Hepatocyte (in vitro differentiated cells): ENCODE data around the gene SPDYE6. TPM values are rescaled to one million over a fixed set of nuclear protein-coding genes. Genes with fewer than 3 reads are reported as not detected.

ENCODE experiments used
- DNase-seq: peaks from one replicate; pipeline ENCODE4 v3.0.0-alpha.2; 2016; ENCODE audit warnings: low spot score
- H2AFZ ChIP-seq: fragments of 200-600 bp; sonication (generic); 2 replicates; pipeline ENCODE4 v1.6.0; 2016; ENCODE audit warnings: antibody characterized with exemption, mild to moderate bottlenecking
- H3K27ac ChIP-seq: fragments of 200-600 bp; sonication (generic); 2 replicates; pipeline ENCODE4 v1.5.1; 2016; ENCODE audit warnings: mild to moderate bottlenecking
- H3K27me3 ChIP-seq: fragments of 200-600 bp; sonication (generic); 2 replicates; pipeline ENCODE4 v1.6.1; 2016
- H3K36me3 ChIP-seq: fragments of 200-600 bp; sonication (generic); replicated peaks from 2 replicates; pipeline ENCODE4 v1.5.1; 2016; ENCODE audit warnings: low read depth; ENCODE audit not compliant: insufficient read depth
- H3K4me1 ChIP-seq: fragments of 200-600 bp; sonication (generic); 2 replicates; pipeline ENCODE4 v1.5.1; 2016; ENCODE audit warnings: mild to moderate bottlenecking, moderate library complexity; ENCODE audit not compliant: insufficient read depth
- H3K4me2 ChIP-seq: fragments of 200-600 bp; sonication (generic); 2 replicates; pipeline ENCODE4 v1.6.0; 2016
- H3K4me3 ChIP-seq: fragments of 200-600 bp; sonication (generic); 2 replicates; pipeline ENCODE4 v1.5.1; 2016; ENCODE audit warnings: mild to moderate bottlenecking
- H3K79me2 ChIP-seq: fragments of 200-600 bp; sonication (generic); 2 replicates; pipeline ENCODE4 v1.6.0; 2017; ENCODE audit warnings: mild to moderate bottlenecking
- H3K9me2 ChIP-seq: fragments of 200-600 bp; sonication (generic); replicated peaks from 2 replicates; pipeline ENCODE4 v1.6.0; 2017; ENCODE audit warnings: mild to moderate bottlenecking; ENCODE audit not compliant: insufficient read depth
- H3K9me3 ChIP-seq: fragments of 200-600 bp; sonication (generic); 2 replicates; pipeline ENCODE4 v1.5.1; 2016; ENCODE audit warnings: low read depth, mild to moderate bottlenecking
- H4K20me1 ChIP-seq: fragments of 200-600 bp; sonication (generic); 2 replicates; pipeline ENCODE4 v1.6.0; 2016; ENCODE audit warnings: mild to moderate bottlenecking; ENCODE audit not compliant: insufficient read depth, poor library complexity, severe bottlenecking
- EZH2 ChIP-seq: fragments of 200-600 bp; sonication (generic); IDR thresholded peaks from 2 replicates; pipeline ENCODE4 v1.6.1; 2016; ENCODE audit warnings: antibody characterized with exemption, mild to moderate bottlenecking, borderline replicate concordance
- EZH2phosphoT487 ChIP-seq: fragments of 200-600 bp; sonication (generic); IDR thresholded peaks from one replicate; pipeline ENCODE4 v1.6.1; 2018; ENCODE audit warnings: antibody characterized with exemption, mild to moderate bottlenecking, low read depth, moderate library complexity; ENCODE audit not compliant: unreplicated experiment, severe bottlenecking
- WGBS: methylation state at CpG from one replicate; pipeline ENCODE4 v1.1.6; 2016; ENCODE audit warnings: low lambda C conversion rate; ENCODE audit errors: missing lambda C conversion rate; 5-methylcytosine and 5-hydroxymethylcytosine counted together
- polyA plus RNA-seq: library from polyadenylated mRNA; unstranded; fragments of >200 nt; fragmentation: Nextera tagmentation; extraction: Ambion mirVana; gene quantifications from 2 replicates; pipeline ENCODE4 v1.2.1, GENCODE V29; 2016
- total RNA-seq: library from RNA; depleted of rRNA; stranded (reverse); fragments of >200 nt; gene quantifications from 2 replicates; pipeline ENCODE4 v1.2.3, GENCODE V29; 2014
- TF ChIP-seq, protein P1 (sequence below): fragments of 200-600 bp; sonication (generic); IDR thresholded peaks from 2 replicates; pipeline ENCODE4 v1.5.1; 2016; ENCODE audit warnings: antibody characterized with exemption, mild to moderate bottlenecking; ENCODE audit not compliant: poor library complexity

The SPDYE6 gene
- total and polyA plus RNA-seq, 2 experiments from 2014 or later = 0.68 TPM; not detected in 1

DNA sequence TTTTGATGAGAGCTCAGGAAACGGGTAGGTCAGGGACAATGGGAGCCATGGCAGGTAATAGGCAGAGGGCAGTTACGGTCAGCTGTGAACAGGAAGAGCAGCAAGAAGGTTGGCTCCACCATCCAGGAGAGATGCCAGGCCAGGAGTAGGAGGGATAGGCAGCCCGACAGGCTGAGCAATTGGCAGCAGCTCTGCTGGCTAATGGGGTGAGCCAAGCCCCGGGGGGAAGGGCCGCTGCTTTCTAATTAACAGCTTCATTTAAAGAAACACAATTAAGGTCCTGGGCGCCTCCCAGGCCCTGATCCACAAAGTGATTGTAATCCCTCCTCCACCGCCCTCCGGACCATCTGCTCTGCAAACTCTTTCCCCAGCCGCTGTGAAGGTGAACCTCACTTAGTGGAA is 45.8 kb downstream of the SPDYE6 start:
- Histone ChIP-seq H3K27me3 (no peaks in the 10 kb centered on the region), H3K9me2 (no peaks in the 10 kb centered on the region), H3K27ac (no peak overlapping the region), H3K36me3 (no peaks in the 10 kb centered on the region), H3K79me2 (no peaks in the 10 kb centered on the region), H4K20me1 (no peaks in the 10 kb centered on the region), H3K9me3 (no peaks in the 10 kb centered on the region), H3K4me2 (no peak overlapping the region), H2AFZ (no peak overlapping the region), H3K4me1 (peaks cover 11% of the 10 kb centered on the region), H3K4me3 (no peak overlapping the region)
- no peak for DNase-seq
- TF ChIP-seq EZH2 = no peak
- no peak for TF ChIP-seq EZH2phosphoT487
- 94% methylated on average over 9 of the region's 9 CpGs for WGBS

DNA sequence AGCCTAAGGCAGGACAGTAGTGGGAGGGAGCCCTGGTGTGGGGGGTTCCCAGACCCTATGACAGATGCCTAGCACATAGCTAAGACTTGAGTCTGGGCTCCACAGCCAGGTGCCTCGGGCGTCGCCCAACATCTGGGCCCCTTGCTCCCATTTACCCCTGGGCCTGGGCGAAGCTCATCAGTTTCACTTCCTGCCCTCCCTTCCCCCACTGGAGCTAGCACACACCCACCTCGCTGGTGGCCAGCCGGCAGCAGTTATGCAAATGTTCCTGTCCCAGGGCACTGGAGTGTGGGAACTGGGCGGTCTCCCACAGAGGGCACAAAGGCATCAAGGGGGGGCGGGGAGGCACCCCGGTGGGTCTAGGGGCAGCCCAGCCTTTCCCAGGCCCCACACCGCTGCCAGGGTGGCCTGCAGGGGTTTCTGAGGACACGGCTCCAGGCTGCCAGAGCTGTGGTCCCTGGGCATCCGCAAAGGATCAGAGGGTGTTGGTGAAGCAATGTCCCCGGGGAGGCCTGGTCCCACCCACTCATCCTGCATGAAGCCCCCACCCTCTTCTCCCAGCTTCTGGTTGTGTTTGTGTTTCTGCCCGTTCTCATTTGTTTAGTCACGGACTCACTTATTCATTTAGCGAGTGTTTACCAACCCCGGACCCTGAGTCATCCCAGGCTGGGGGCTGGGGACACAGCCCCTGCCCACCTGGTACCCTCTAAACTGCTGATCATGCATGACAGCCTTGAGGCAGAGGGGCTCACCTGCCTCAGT is 49.1 kb downstream of the SPDYE6 start:
- H3K27ac ChIP-seq = no peak overlapping the region
- peaks cover 11% of the 10 kb centered on the region for H3K4me1 ChIP-seq
- peak overlapping the region; percentile 60 for H3K4me2 ChIP-seq
- H3K36me3 ChIP-seq = no peaks in the 10 kb centered on the region
- H3K27me3 ChIP-seq = no peaks in the 10 kb centered on the region
- no peak overlapping the region for H3K4me3 ChIP-seq
- H3K9me3 ChIP-seq = no peaks in the 10 kb centered on the region
- DNase-seq = peak; percentile 65
- no peak overlapping the region for H2AFZ ChIP-seq
- H3K79me2 ChIP-seq = no peaks in the 10 kb centered on the region
- no peak for TF ChIP-seq EZH2phosphoT487
- no peak for TF ChIP-seq EZH2
- TF ChIP-seq, protein P1, sequence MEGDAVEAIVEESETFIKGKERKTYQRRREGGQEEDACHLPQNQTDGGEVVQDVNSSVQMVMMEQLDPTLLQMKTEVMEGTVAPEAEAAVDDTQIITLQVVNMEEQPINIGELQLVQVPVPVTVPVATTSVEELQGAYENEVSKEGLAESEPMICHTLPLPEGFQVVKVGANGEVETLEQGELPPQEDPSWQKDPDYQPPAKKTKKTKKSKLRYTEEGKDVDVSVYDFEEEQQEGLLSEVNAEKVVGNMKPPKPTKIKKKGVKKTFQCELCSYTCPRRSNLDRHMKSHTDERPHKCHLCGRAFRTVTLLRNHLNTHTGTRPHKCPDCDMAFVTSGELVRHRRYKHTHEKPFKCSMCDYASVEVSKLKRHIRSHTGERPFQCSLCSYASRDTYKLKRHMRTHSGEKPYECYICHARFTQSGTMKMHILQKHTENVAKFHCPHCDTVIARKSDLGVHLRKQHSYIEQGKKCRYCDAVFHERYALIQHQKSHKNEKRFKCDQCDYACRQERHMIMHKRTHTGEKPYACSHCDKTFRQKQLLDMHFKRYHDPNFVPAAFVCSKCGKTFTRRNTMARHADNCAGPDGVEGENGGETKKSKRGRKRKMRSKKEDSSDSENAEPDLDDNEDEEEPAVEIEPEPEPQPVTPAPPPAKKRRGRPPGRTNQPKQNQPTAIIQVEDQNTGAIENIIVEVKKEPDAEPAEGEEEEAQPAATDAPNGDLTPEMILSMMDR = no peak
- H4K20me1 ChIP-seq = no peaks in the 10 kb centered on the region
- 39% methylated on average over 17 of the region's 17 CpGs for WGBS
- H3K9me2 ChIP-seq = no peaks in the 10 kb centered on the region

DNA sequence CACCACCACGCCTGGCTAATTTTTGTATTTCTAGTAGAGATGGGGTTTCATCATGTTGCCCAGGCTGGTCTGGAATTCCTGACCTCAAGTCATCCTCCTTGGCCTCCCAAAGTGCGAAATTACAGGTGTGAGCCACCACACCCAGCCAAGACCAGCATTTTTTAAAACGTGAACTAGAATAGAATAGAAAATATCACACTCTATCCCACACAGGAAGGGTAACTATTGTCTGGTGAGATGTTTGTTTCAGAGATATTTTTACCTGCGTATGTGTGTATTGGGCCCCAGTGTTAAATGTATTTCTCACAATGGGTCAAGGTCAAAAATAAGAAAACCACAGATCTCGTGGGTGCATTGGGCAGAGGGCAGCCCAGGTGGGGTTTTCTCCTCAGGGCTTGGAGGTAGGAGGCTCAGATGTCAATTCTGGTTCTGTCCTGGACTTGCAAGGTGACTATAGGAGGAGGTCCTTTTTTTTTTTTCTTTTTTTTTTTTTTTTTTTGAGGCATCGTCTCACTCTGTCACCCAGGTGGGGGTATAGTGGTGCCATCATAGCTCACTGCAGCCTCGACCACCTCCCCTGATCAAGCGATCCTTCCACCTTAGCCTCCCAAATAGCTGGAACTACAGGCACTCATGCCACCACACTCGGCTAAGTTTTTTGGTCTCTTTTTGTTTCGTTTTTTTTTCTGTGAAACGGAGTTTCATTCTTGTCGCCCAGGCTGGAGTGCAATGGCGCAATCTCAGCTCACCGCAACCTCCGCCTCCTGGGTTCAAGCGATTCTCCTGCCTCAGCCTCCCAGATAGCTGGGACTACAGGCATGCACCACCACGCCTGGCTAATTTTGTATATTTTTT is 50.6 kb downstream of the SPDYE6 start:
- Histone ChIP-seq H3K4me3 (no peak overlapping the region), H3K9me3 (no peaks in the 10 kb centered on the region), H3K36me3 (no peaks in the 10 kb centered on the region), H4K20me1 (no peaks in the 10 kb centered on the region), H3K9me2 (no peaks in the 10 kb centered on the region), H3K79me2 (no peaks in the 10 kb centered on the region), H3K4me1 (peaks cover 11% of the 10 kb centered on the region), H2AFZ (no peak overlapping the region), H3K27me3 (no peaks in the 10 kb centered on the region), H3K4me2 (no peak overlapping the region), H3K27ac (no peak overlapping the region)
- TF ChIP-seq, protein P1 = no peak
- TF ChIP-seq EZH2phosphoT487 (no peak), EZH2 (no peak)
- WGBS = 96% methylated on average over 17 of the region's 17 CpGs
- no peak for DNase-seq

DNA sequence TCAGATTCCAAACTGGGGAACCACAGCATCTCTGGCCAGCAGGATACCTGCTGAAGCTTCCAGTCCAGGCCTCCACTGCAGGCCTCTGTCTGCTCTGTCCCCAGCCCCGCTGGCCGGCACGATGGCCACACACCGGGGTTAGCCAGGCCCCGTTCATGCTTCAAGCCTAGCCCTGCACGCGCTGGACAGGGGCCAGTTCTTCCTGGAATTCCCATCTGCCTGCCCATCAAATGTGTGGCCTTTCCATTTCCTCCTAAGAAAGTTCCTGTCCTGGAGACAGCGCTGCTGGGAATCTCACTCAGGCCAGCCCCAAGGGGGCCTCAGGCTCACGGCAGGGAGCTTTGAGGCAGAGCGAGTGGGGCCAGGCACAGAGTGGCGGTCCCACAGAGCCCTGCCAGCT is 51.6 kb downstream of the SPDYE6 start:
- no peaks in the 10 kb centered on the region for H3K27me3 ChIP-seq
- H3K4me2 ChIP-seq = no peak overlapping the region
- no peak overlapping the region for H3K4me3 ChIP-seq
- no peak overlapping the region for H3K27ac ChIP-seq
- no peaks in the 10 kb centered on the region for H3K36me3 ChIP-seq
- no peaks in the 10 kb centered on the region for H4K20me1 ChIP-seq
- H3K9me2 ChIP-seq = no peaks in the 10 kb centered on the region
- 71% methylated on average over 11 of the region's 11 CpGs for WGBS
- H3K9me3 ChIP-seq = no peaks in the 10 kb centered on the region
- H3K79me2 ChIP-seq = no peaks in the 10 kb centered on the region
- TF ChIP-seq, protein P1 = no peak
- DNase-seq = no peak
- H2AFZ ChIP-seq = no peak overlapping the region
- peaks cover 11% of the 10 kb centered on the region for H3K4me1 ChIP-seq
